Stimulated activated CD4-positive, alpha-beta T cell treated with anti-CD3 and anti-CD28 coated beads, Interleukin-15, amount 100 ng/mL, for 48 hours (primary cell): Measurements from ENCODE around the gene TMEM185B.
"Not testable (repeated sequence)": the region's sequence is repeated elsewhere in the genome, so short reads cannot be mapped to it uniquely, and the experiment has no call there.

Source experiments
- DNase-seq, 2 donors: peaks; one replicate each; pipeline ENCODE4 v3.0.0-alpha.2; 2020; ENCODE audit warnings: low read depth in 2 of 2

Gene TMEM185B

GRCh38 chr2:120251880-120252224 is 28.7 kb upstream of the TMEM185B start:
- no peak for DNase-seq

- no peak for DNase-seq
Measured at GRCh38 chr2:120251078-120251477, 27.9 kb upstream of the TMEM185B start.

GRCh38 chr2:120250640-120251039 is 27.4 kb upstream of the TMEM185B start:
- no peak for DNase-seq

- DNase-seq: no peak
Measured at GRCh38 chr2:120247851-120248250, 24.7 kb upstream of the TMEM185B start.

GRCh38 chr2:120246546-120247300 is 23.5 kb upstream of the TMEM185B start:
- DNase-seq: no peak

GRCh38 chr2:120245520-120246332 is 22.5 kb upstream of the TMEM185B start:
- no peak for DNase-seq

- no peak for DNase-seq
Measured at GRCh38 chr2:120244656-120245519, 21.7 kb upstream of the TMEM185B start.

GRCh38 chr2:120243875-120244553 is 20.8 kb upstream of the TMEM185B start:
- no peak for DNase-seq

GRCh38 chr2:120243211-120243610 is 20.0 kb upstream of the TMEM185B start:
- no peak for DNase-seq

- DNase-seq: no peak
Measured at GRCh38 chr2:120241684-120242083, 18.5 kb upstream of the TMEM185B start.

GRCh38 chr2:120240901-120241429 is 17.8 kb upstream of the TMEM185B start:
- no peak for DNase-seq

GRCh38 chr2:120239488-120240287 is 16.5 kb upstream of the TMEM185B start:
- DNase-seq: no peak

GRCh38 chr2:120238728-120239487 is 15.7 kb upstream of the TMEM185B start:
- DNase-seq: no peak

GRCh38 chr2:120237491-120237902 is 14.3 kb upstream of the TMEM185B start:
- no peak for DNase-seq

- DNase-seq: no peak
Measured at GRCh38 chr2:120236791-120237190, 13.6 kb upstream of the TMEM185B start.

GRCh38 chr2:120236316-120236715 is 13.1 kb upstream of the TMEM185B start:
- no peak for DNase-seq

GRCh38 chr2:120235681-120236080 is 12.5 kb upstream of the TMEM185B start:
- no peak for DNase-seq

GRCh38 chr2:120235158-120235557 is 12.0 kb upstream of the TMEM185B start:
- not testable (repeated sequence) for DNase-seq

GRCh38 chr2:120233292-120233691 is 10.1 kb upstream of the TMEM185B start:
- DNase-seq: no peak
